Measurements from ENCODE around the gene KCNJ1. TPM values are rescaled to one million over a fixed set of nuclear protein-coding genes. Genes with fewer than 3 reads are reported as not detected.

Gene KCNJ1
- total and polyA plus RNA-seq, 10 of the 15 experiments (the other 5 are each of a cell fraction or from before 2014, with no cell fraction given): not detected

- TF ChIP-seq CEBPZ (IDR thresholded peaks at IDR 0.05; ENCODE audit: low read depth, low read length) (no peak), POLR2AphosphoS5 (IDR thresholded peaks at IDR 0.05; ENCODE audit: low read length) (no peak), ZNF622 (IDR thresholded peaks at IDR 0.05) (no peak), EP300 (IDR thresholded peaks at IDR 0.05; ENCODE audit: borderline replicate concordance in 1 of 2, control insufficient read depth in 1 of 2, low read depth in 2 of 2, low read length in 2 of 2) (peak; percentile 73 to 80; a peak in 3 of 4 replicates), ZNF592 (IDR thresholded peaks at IDR 0.05) (no peak), RAD51 (IDR thresholded peaks at IDR 0.05) (peak; percentile 26; the same call in 1 of the 2 replicates), TCF7 (IDR thresholded peaks at IDR 0.05; ENCODE audit: borderline replicate concordance) (peak; percentile 73; the same call in 1 of the 2 replicates), YY1 (IDR thresholded peaks at IDR 0.05; ENCODE audit: low read depth, low read length) (no peak), HDAC2 (IDR thresholded peaks at IDR 0.05) (no peak), E4F1 (IDR thresholded peaks at IDR 0.05; ENCODE audit: borderline replicate concordance, partially characterized antibody) (no peak), EGR1 (IDR thresholded peaks at IDR 0.05; ENCODE audit: borderline replicate concordance in 1 of 2, low read depth in 2 of 2, low read length in 2 of 2) (0 out of 3 replicates have a peak, but pooled peaks of 1 of the 2 experiments have one; percentile 15), POLR2A (IDR thresholded peaks at IDR 0.05; ENCODE audit: low read depth, low read length) (no peak), USF1 (IDR thresholded peaks at IDR 0.05; ENCODE audit: borderline replicate concordance, extremely low read length, insufficient read depth, low read depth, low read length) (no peak), PAX8 (IDR thresholded peaks at IDR 0.05) (no peak), PKNOX1 (IDR thresholded peaks at IDR 0.05) (no peak), GABPA (IDR thresholded peaks at IDR 0.05; ENCODE audit: low read depth) (no peak), SP1 (IDR thresholded peaks at IDR 0.05; ENCODE audit: low read depth, low read length) (peak; percentile 47), MEF2B (IDR thresholded peaks at IDR 0.05; ENCODE audit: partially characterized antibody, poor library complexity, severe bottlenecking) (peak; percentile 93), CREM (IDR thresholded peaks at IDR 0.05; ENCODE audit: low read depth) (peak; percentile 75; the same call in 1 of the 2 replicates)
Observed at GRCh38 chr11:128832121-128832497, 35.0 kb downstream of the KCNJ1 start (continued).

Measured in GM12878 (cell line).